HFF-Myc (cell line): ENCODE measurements around the gene HSD17B10.
"Not testable (repeated sequence)": the region's sequence is repeated elsewhere in the genome, so short reads cannot be mapped to it uniquely, and the experiment has no call there.

Experiments
- DNase-seq: peaks from one replicate; pipeline ENCODE4 v3.0.0-alpha.2; 2011; ENCODE audit warnings: low read depth; ENCODE audit errors: extremely low read depth
- H3K4me3 ChIP-seq: replicated peaks from 2 replicates; pipeline ENCODE4 v1.5.1; 2011; ENCODE audit warnings: low read depth, mild to moderate bottlenecking, control low read depth, low read length
- CTCF ChIP-seq: IDR thresholded peaks from 2 replicates; pipeline ENCODE4 v1.5.1; 2012; ENCODE audit warnings: mild to moderate bottlenecking, low read depth, low read length, control low read depth; ENCODE audit errors: missing control alignments

The HSD17B10 gene

GRCh38 chrX:53474707-53475106 lies 40.5 kb upstream of the HSD17B10 start:
- no peak overlapping the region for H3K4me3 ChIP-seq
- no peak for DNase-seq
- TF ChIP-seq CTCF, result no peak

- DNase-seq, result no peak
- no peak overlapping the region for H3K4me3 ChIP-seq
- no peak for TF ChIP-seq CTCF
These were observed 37.2 kb upstream of the HSD17B10 start for GRCh38 chrX:53471346-53471745.

- not testable (repeated sequence) for DNase-seq, H3K4me3 ChIP-seq
These were observed 34.5 kb upstream of the HSD17B10 start for GRCh38 chrX:53468659-53469058.

GRCh38 chrX:53458082-53458481 lies 23.9 kb upstream of the HSD17B10 start:
- no peak for TF ChIP-seq CTCF
- DNase-seq, result no peak
- H3K4me3 ChIP-seq, result no peak overlapping the region

- TF ChIP-seq CTCF, result no peak
These were observed 22.1 kb upstream of the HSD17B10 start for GRCh38 chrX:53456254-53456653.

GRCh38 chrX:53452812-53453211 lies 18.6 kb upstream of the HSD17B10 start:
- TF ChIP-seq CTCF, result no peak
- no peak overlapping the region for H3K4me3 ChIP-seq
- DNase-seq, result no peak

More at GRCh38 chrX:53456254-53456653, 22.1 kb upstream of the HSD17B10 start:
- no peak overlapping the region for H3K4me3 ChIP-seq
- no peak for DNase-seq

GRCh38 chrX:53449632-53450031 lies 15.5 kb upstream of the HSD17B10 start:
- DNase-seq, result no peak
- no peak for TF ChIP-seq CTCF
- H3K4me3 ChIP-seq, result no peak overlapping the region
